AG09309 (cell line): ENCODE data around the gene LDLRAD4.

Source experiments
- DNase-seq: peaks from one replicate; pipeline ENCODE4 v3.0.0-alpha.2; 2010; ENCODE audit warnings: low read depth
- H3K4me3 ChIP-seq: 2 replicates; pipeline ENCODE4 v1.5.1; 2011; ENCODE audit warnings: mild to moderate bottlenecking, low read depth, low read length, moderate library complexity; ENCODE audit not compliant: control insufficient read depth
- CTCF ChIP-seq: IDR thresholded peaks from 2 replicates; pipeline ENCODE4 v1.5.1; 2011; ENCODE audit warnings: mild to moderate bottlenecking, low read depth, low read length, inconsistent platforms; ENCODE audit not compliant: insufficient read depth, control insufficient read depth; ENCODE audit errors: missing control alignments

LDLRAD4 gene

GRCh38 chr18:13225261-13225660, 6.7 kb downstream of the LDLRAD4 start:
- TF ChIP-seq CTCF: no peak
- H3K4me3 ChIP-seq: no peak overlapping the region
- no peak for DNase-seq

DNA sequence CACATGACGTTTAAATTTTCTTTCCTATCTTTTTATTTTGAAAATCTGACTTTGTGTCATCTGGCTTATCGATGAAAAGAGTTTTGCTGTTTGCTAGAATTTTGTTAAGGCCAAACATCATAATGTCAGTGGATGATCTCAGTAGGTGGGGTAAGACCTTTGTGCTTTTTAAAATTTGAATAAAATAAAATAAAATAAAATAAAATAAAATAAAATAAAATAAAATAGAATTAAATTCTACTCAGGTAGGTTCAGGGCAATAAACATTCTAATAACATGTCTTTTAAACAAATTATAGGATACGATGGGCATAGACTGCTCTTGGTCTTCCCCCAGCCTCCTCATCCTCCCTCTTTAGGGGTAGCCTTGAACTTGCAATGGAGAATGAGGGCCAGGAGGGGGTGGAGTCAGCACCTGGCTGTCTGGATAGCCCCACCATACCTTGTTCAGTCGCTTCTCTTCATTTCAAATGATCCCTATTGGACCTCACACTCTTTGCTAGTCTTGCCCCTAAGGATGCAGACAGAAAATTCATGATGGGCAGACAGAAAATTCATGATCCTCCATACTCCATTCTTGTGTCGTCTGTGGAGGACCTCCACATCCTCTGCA, 8.1 kb downstream of the LDLRAD4 start:
- DNase-seq: no peak
- no peak overlapping the region for H3K4me3 ChIP-seq
- no peak for TF ChIP-seq CTCF

GRCh38 chr18:13227910-13228309, 9.3 kb downstream of the LDLRAD4 start:
- no peak overlapping the region for H3K4me3 ChIP-seq
- DNase-seq: no peak
- TF ChIP-seq CTCF: no peak

GRCh38 chr18:13229001-13229671, 10.6 kb downstream of the LDLRAD4 start:
- H3K4me3 ChIP-seq: no peak overlapping the region
- TF ChIP-seq CTCF: no peak
- no peak for DNase-seq

- no peak for TF ChIP-seq CTCF
- H3K4me3 ChIP-seq: no peak overlapping the region
- DNase-seq: no peak
Measured at GRCh38 chr18:13231151-13231550, 12.6 kb downstream of the LDLRAD4 start.

DNA sequence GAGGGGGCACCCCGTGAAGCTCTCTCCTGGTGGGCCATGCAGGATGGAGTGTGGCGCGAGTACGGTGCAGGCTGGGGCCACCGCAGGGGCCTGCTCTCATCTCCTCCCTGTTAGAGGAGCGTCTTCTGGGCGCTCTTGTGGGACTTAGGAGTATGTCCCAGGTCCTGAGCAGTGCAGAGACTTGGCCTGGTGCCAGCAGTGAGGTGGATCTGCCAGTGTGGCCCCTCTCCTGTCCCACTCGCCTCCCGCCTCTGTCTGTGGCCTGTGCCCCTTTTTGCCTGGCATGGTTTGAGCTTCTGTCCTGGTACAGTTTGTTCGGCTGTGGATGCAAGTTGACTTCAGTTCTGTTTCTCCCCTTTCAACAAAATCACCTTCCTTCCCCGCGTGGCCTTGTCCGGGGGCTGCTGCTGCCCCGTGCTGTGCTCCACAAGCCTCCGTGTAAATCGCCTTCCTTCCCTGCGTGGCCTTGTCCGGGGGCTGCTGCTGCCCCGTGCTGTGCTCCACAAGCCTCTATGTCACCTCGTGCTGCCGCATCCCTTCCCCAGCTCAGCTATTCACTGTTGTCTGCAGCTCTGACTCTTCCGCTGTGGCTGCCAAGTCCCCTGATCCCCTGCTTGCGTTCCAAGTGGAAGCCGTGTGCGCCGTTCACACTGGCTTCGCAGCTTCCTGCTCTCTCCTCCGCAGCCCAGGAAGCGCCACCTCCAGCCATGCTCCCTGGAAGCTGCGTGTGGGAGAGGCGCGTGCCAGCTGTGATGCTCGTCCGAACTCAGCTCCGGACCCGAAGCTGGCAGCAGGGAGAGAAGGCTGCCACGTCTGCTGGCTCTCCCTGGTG, 13.7 kb downstream of the LDLRAD4 start:
- TF ChIP-seq CTCF: no peak
- DNase-seq: no peak
- no peak overlapping the region for H3K4me3 ChIP-seq
